ENCODE measurements around the gene ADCYAP1R1. TPM values are rescaled to one million over a fixed set of nuclear protein-coding genes. Genes with fewer than 3 reads are reported as not detected.

ADCYAP1R1 gene
- total RNA-seq, 4 donors from 2014 or later, result 0.27 to 1.4 (median 0.59) TPM

DNA sequence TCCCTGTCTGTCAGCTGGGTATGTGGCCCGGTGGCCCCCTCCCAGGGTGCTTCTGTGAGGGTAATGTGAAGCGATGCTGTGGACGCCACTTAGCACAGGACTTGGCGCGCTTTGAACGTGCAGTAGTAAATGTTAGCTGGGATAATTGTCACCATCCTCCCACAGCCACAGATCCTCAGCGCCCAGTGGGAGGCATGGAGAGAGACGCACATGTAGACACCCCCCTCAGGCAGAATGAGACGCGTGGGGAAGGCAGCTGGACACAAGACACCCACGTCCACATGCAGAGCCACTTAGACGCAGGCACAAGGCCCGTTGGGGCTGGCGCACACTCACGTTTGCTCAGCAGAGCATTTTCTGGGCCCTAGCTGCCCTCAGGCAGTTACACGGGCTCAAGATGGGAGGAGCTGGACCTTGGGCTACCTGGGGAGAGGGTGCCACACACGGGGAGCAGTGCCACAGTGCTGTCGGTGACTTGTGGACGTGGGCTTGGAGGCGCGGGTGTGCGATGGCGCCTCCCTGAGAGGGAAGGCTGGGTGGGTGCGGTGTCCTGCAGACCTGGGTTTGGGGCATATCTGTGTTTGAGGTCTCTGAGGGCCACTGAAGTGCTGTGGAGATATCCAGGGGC is 26.4 kb downstream of the ADCYAP1R1 start:
- peak in 1 of 3 donors; percentile 31 for DNase-seq
- no peaks in the 10 kb centered on the region for H3K9me3 ChIP-seq

GRCh38 chr7:31079126-31079823 is 27.2 kb downstream of the ADCYAP1R1 start:
- TF ChIP-seq, protein P1, sequence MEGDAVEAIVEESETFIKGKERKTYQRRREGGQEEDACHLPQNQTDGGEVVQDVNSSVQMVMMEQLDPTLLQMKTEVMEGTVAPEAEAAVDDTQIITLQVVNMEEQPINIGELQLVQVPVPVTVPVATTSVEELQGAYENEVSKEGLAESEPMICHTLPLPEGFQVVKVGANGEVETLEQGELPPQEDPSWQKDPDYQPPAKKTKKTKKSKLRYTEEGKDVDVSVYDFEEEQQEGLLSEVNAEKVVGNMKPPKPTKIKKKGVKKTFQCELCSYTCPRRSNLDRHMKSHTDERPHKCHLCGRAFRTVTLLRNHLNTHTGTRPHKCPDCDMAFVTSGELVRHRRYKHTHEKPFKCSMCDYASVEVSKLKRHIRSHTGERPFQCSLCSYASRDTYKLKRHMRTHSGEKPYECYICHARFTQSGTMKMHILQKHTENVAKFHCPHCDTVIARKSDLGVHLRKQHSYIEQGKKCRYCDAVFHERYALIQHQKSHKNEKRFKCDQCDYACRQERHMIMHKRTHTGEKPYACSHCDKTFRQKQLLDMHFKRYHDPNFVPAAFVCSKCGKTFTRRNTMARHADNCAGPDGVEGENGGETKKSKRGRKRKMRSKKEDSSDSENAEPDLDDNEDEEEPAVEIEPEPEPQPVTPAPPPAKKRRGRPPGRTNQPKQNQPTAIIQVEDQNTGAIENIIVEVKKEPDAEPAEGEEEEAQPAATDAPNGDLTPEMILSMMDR (IDR thresholded peaks at IDR 0.05), result no peak
- no peak for TF ChIP-seq POLR2A (IDR thresholded peaks at IDR 0.05)
- Histone ChIP-seq H3K4me3 (no peak overlapping the region), H3K27ac (no peak overlapping the region), H3K36me3 (no peaks in the 10 kb centered on the region), H3K9me3 (no peaks in the 10 kb centered on the region), H3K4me1 (no peaks in the 10 kb centered on the region), H3K27me3 (no peaks in the 10 kb centered on the region)
- peak in 1 of 3 donors; percentile 22 for DNase-seq

More for the DNA sequence above, 26.4 kb downstream of the ADCYAP1R1 start:
- H3K27me3 ChIP-seq, result no peaks in the 10 kb centered on the region
- no peaks in the 10 kb centered on the region for H3K36me3 ChIP-seq
- H3K4me1 ChIP-seq, result no peaks in the 10 kb centered on the region
- H3K27ac ChIP-seq, result no peak overlapping the region
- TF ChIP-seq, protein P1 (IDR thresholded peaks at IDR 0.05), result no peak
- no peak overlapping the region for H3K4me3 ChIP-seq

GRCh38 chr7:31079824-31080511 is 27.9 kb downstream of the ADCYAP1R1 start:
- Histone ChIP-seq H3K9me3 (no peaks in the 10 kb centered on the region), H3K4me3 (no peak overlapping the region), H3K36me3 (no peaks in the 10 kb centered on the region), H3K27me3 (no peaks in the 10 kb centered on the region), H3K4me1 (no peaks in the 10 kb centered on the region), H3K27ac (no peak overlapping the region)
- DNase-seq, result no peak
- no peak for TF ChIP-seq POLR2A (IDR thresholded peaks at IDR 0.05)
- TF ChIP-seq, protein P1 (IDR thresholded peaks at IDR 0.05), result no peak

GRCh38 chr7:31080763-31081162 is 28.7 kb downstream of the ADCYAP1R1 start:
- peak in 1 of 3 donors; percentile 6 for DNase-seq
- no peak overlapping the region for H3K27ac ChIP-seq
- no peak for TF ChIP-seq POLR2A (IDR thresholded peaks at IDR 0.05)
- TF ChIP-seq, protein P1 (IDR thresholded peaks at IDR 0.05), result no peak

GRCh38 chr7:31082017-31082416 is 29.9 kb downstream of the ADCYAP1R1 start:
- no peak overlapping the region for H3K27ac ChIP-seq
- H3K4me1 ChIP-seq, result no peaks in the 10 kb centered on the region
- no peak overlapping the region for H3K4me3 ChIP-seq
- DNase-seq, result peak in 1 of 3 donors; percentile 15
- H3K9me3 ChIP-seq, result no peaks in the 10 kb centered on the region
- TF ChIP-seq, protein P1 (IDR thresholded peaks at IDR 0.05), result no peak
- TF ChIP-seq POLR2A (IDR thresholded peaks at IDR 0.05), result no peak
- H3K36me3 ChIP-seq, result no peaks in the 10 kb centered on the region
- H3K27me3 ChIP-seq, result no peaks in the 10 kb centered on the region

More at GRCh38 chr7:31080763-31081162, 28.7 kb downstream of the ADCYAP1R1 start:
- Histone ChIP-seq H3K9me3 (no peaks in the 10 kb centered on the region), H3K27me3 (no peaks in the 10 kb centered on the region), H3K36me3 (no peaks in the 10 kb centered on the region), H3K4me1 (no peaks in the 10 kb centered on the region), H3K4me3 (no peak overlapping the region)

All from Peyer's patch (tissue), 4 donors.